K562 (cell line): ENCODE measurements around the gene IRF2BP2. TPM values are rescaled to one million over a fixed set of nuclear protein-coding genes. Genes with fewer than 3 reads are reported as not detected.

ENCODE experiments used
- CBFB ChIP-seq: sonication (generic); formaldehyde crosslinking; IDR thresholded peaks from 2 replicates; pipeline ENCODE4 v1.4.0; 2020; ENCODE audit warnings: mild to moderate bottlenecking, missing genetic modification reagents
- GATAD2B ChIP-seq: fragments of 450-650 bp; IDR thresholded peaks from 2 replicates; pipeline ENCODE4 v1.6.1; 2017; ENCODE audit warnings: mild to moderate bottlenecking, borderline replicate concordance
- HNRNPLL ChIP-seq: fragments of 200-400 bp; formaldehyde crosslinking; IDR thresholded peaks from 2 replicates; pipeline ENCODE4 v1.6.1; 2017; ENCODE audit warnings: low read length, low read depth, mild to moderate bottlenecking; ENCODE audit not compliant: poor library complexity, severe bottlenecking
- KDM5B ChIP-seq: fragments of 200-600 bp; sonication (generic); IDR thresholded peaks from 2 replicates; pipeline ENCODE4 v1.6.1; 2012; ENCODE audit warnings: low read depth, mild to moderate bottlenecking, moderate library complexity, low read length, control low read depth, inconsistent platforms; ENCODE audit not compliant: insufficient replicate concordance
- MTF1 ChIP-seq: fragments of 250-450 bp; sonication (Bioruptor Pico); IDR thresholded peaks from 2 replicates; pipeline ENCODE4 v1.9.0; 2021; ENCODE audit warnings: moderate library complexity, mild to moderate bottlenecking, inconsistent platforms, borderline replicate concordance
- NR1H2 ChIP-seq: sonication (generic); formaldehyde crosslinking; IDR thresholded peaks from 2 replicates; pipeline ENCODE4 v1.4.0; 2020; ENCODE audit warnings: mild to moderate bottlenecking, missing genetic modification reagents
- TARDBP ChIP-seq: fragments of 450-650 bp; IDR thresholded peaks from 2 replicates; pipeline ENCODE4 v1.6.1; 2016
- TOE1 ChIP-seq, 2 experiments: fragments of 450-650 bp in 1 of 2; sonication (generic) in 1 of 2; formaldehyde crosslinking in 1 of 2; IDR thresholded peaks; 2 replicates each; pipeline versions ENCODE4 v1.7.1 to v1.8.0; 2016 to 2022; ENCODE audit warnings: borderline replicate concordance in 2 of 2, mild to moderate bottlenecking in 2 of 2, antibody characterized with exemption in 1 of 2, inconsistent platforms in 1 of 2, low read depth in 1 of 2, missing genetic modification reagents in 1 of 2, moderate library complexity in 1 of 2
- ZNF24 ChIP-seq: fragments of 450-650 bp; IDR thresholded peaks from 2 replicates; pipeline ENCODE4 v1.6.1; 2016
- polyA plus RNA-seq, 8 experiments: library from polyadenylated mRNA; depleted of rRNA in 4 of 8; stranded (reverse) in 5 of 8; unstranded in 3 of 8; fragments of >200 nt; fragmentation: Nextera tagmentation in 2 of 8; fragmentation: Illumina TruSeq in 1 of 8; extraction: Ambion mirVana in 2 of 8; extraction: Trizol in 1 of 8; gene quantifications; 2 replicates each; pipeline versions ENCODE4 v1.2.1 to v1.2.3, GENCODE V29; 2011 to 2014; ENCODE audit warnings: inconsistent platforms in 1 of 8, missing spikeins in 1 of 8
- total RNA-seq, 7 experiments: library from RNA; depleted of rRNA in 6 of 7; stranded (reverse); fragments of >200 nt in 6 of 7; fragmentation: Illumina TruSeq in 2 of 7; extraction: Trizol in 2 of 7; gene quantifications; 2 replicates each; pipeline versions ENCODE4 v1.2.1 to v1.2.3, GENCODE V29; 2011 to 2021; ENCODE audit warnings: low replicate concordance in 1 of 7
- TF ChIP-seq, protein P1 (sequence below): fragments of 450-650 bp; IDR thresholded peaks from 2 replicates; pipeline ENCODE4 v1.6.1; 2017; ENCODE audit warnings: antibody characterized with exemption, mild to moderate bottlenecking
- TF ChIP-seq, protein P2 (sequence below): sonication (generic); formaldehyde crosslinking; IDR thresholded peaks from 2 replicates; pipeline ENCODE4 v1.9.0; 2022; ENCODE audit warnings: mild to moderate bottlenecking, missing genetic modification reagents
- TF ChIP-seq, protein P3 (sequence below): fragments of 200-800 bp; sonication (Bioruptor generic); IDR thresholded peaks from 2 replicates; pipeline ENCODE4 v1.6.1; 2017; ENCODE audit warnings: missing genetic modification characterization, missing compliant biosample characterization
- TF ChIP-seq, protein P4 (sequence below): fragments of 250-450 bp; sonication (Bioruptor Pico); IDR thresholded peaks from 2 replicates; pipeline ENCODE4 v1.4.0; 2020
- TF ChIP-seq, protein P5 (sequence below): fragments of 250-450 bp; sonication (Bioruptor Pico); IDR thresholded peaks from 2 replicates; pipeline ENCODE4 v1.8.0; 2022; ENCODE audit warnings: inconsistent platforms
- TF ChIP-seq, protein P6 (sequence below): fragments of 250-450 bp; sonication (Bioruptor Pico); IDR thresholded peaks from 2 replicates; pipeline ENCODE4 v1.4.0; 2020; ENCODE audit warnings: mild to moderate bottlenecking

IRF2BP2 gene
- total and polyA plus RNA-seq, 9 of the 15 experiments (the other 6 are each of a cell fraction or from before 2014, with no cell fraction given), result 7.7 to 68.6 (median 22.1) TPM

DNA sequence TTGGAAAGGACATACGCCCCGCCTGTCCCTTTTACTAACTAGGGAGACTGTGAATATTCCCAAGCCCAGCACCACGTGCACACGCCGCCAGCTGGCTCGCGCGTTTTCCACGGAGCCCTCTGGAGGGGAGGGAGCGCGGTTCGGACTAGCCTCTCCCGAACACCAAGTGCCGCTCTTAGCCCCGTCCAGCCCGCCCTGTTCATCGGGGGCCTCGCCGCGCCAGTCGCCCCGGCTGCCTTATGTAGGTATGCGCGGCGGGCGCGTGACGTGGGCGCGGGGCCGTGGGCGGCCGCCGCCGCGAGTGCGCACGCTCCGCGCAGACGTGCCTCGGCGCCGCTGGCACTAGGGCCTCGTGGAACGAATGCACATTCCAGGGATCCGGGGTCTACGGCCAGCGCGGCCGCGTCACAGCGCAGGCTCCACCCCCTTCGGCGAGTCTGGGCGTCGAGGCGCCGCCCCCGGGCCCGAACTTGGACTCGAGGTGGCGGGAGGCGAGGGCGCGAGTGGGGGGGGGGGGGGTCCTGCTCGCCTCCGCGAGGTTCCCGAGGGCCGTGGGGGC is 767 bp upstream of the IRF2BP2 start (continued):
- TF ChIP-seq, protein P1, sequence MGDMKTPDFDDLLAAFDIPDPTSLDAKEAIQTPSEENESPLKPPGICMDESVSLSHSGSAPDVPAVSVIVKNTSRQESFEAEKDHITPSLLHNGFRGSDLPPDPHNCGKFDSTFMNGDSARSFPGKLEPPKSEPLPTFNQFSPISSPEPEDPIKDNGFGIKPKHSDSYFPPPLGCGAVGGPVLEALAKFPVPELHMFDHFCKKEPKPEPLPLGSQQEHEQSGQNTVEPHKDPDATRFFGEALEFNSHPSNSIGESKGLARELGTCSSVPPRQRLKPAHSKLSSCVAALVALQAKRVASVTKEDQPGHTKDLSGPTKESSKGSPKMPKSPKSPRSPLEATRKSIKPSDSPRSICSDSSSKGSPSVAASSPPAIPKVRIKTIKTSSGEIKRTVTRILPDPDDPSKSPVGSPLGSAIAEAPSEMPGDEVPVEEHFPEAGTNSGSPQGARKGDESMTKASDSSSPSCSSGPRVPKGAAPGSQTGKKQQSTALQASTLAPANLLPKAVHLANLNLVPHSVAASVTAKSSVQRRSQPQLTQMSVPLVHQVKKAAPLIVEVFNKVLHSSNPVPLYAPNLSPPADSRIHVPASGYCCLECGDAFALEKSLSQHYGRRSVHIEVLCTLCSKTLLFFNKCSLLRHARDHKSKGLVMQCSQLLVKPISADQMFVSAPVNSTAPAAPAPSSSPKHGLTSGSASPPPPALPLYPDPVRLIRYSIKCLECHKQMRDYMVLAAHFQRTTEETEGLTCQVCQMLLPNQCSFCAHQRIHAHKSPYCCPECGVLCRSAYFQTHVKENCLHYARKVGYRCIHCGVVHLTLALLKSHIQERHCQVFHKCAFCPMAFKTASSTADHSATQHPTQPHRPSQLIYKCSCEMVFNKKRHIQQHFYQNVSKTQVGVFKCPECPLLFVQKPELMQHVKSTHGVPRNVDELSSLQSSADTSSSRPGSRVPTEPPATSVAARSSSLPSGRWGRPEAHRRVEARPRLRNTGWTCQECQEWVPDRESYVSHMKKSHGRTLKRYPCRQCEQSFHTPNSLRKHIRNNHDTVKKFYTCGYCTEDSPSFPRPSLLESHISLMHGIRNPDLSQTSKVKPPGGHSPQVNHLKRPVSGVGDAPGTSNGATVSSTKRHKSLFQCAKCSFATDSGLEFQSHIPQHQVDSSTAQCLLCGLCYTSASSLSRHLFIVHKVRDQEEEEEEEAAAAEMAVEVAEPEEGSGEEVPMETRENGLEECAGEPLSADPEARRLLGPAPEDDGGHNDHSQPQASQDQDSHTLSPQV, result peak; percentile 79
- TF ChIP-seq, protein P2, sequence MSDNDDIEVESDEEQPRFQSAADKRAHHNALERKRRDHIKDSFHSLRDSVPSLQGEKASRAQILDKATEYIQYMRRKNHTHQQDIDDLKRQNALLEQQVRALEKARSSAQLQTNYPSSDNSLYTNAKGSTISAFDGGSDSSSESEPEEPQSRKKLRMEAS (CRISPR knock-in tag), result 0 out of 2 replicates have a peak, but pooled peaks have one; percentile 14
- 0 out of 2 replicates have a peak, but pooled peaks have one; percentile 53 for TF ChIP-seq ZNF24
- TF ChIP-seq, protein P3, sequence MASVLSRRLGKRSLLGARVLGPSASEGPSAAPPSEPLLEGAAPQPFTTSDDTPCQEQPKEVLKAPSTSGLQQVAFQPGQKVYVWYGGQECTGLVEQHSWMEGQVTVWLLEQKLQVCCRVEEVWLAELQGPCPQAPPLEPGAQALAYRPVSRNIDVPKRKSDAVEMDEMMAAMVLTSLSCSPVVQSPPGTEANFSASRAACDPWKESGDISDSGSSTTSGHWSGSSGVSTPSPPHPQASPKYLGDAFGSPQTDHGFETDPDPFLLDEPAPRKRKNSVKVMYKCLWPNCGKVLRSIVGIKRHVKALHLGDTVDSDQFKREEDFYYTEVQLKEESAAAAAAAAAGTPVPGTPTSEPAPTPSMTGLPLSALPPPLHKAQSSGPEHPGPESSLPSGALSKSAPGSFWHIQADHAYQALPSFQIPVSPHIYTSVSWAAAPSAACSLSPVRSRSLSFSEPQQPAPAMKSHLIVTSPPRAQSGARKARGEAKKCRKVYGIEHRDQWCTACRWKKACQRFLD (CRISPR knock-in tag), result peak; percentile 53; the same call in 1 of the 2 replicates
- TF ChIP-seq, protein P4, sequence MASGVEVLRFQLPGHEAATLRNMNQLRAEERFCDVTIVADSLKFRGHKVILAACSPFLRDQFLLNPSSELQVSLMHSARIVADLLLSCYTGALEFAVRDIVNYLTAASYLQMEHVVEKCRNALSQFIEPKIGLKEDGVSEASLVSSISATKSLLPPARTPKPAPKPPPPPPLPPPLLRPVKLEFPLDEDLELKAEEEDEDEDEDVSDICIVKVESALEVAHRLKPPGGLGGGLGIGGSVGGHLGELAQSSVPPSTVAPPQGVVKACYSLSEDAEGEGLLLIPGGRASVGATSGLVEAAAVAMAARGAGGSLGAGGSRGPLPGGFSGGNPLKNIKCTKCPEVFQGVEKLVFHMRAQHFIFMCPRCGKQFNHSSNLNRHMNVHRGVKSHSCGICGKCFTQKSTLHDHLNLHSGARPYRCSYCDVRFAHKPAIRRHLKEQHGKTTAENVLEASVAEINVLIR (CRISPR knock-in tag), result peak; percentile 54; the same call in 1 of the 2 replicates
- no peak for TF ChIP-seq HNRNPLL
- TF ChIP-seq GATAD2B, result peak; percentile 86; the same call in 1 of the 2 replicates
- TF ChIP-seq, protein P5, sequence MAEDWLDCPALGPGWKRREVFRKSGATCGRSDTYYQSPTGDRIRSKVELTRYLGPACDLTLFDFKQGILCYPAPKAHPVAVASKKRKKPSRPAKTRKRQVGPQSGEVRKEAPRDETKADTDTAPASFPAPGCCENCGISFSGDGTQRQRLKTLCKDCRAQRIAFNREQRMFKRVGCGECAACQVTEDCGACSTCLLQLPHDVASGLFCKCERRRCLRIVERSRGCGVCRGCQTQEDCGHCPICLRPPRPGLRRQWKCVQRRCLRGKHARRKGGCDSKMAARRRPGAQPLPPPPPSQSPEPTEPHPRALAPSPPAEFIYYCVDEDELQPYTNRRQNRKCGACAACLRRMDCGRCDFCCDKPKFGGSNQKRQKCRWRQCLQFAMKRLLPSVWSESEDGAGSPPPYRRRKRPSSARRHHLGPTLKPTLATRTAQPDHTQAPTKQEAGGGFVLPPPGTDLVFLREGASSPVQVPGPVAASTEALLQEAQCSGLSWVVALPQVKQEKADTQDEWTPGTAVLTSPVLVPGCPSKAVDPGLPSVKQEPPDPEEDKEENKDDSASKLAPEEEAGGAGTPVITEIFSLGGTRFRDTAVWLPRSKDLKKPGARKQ (CRISPR knock-in tag), result peak; percentile 87
- TF ChIP-seq, protein P6, sequence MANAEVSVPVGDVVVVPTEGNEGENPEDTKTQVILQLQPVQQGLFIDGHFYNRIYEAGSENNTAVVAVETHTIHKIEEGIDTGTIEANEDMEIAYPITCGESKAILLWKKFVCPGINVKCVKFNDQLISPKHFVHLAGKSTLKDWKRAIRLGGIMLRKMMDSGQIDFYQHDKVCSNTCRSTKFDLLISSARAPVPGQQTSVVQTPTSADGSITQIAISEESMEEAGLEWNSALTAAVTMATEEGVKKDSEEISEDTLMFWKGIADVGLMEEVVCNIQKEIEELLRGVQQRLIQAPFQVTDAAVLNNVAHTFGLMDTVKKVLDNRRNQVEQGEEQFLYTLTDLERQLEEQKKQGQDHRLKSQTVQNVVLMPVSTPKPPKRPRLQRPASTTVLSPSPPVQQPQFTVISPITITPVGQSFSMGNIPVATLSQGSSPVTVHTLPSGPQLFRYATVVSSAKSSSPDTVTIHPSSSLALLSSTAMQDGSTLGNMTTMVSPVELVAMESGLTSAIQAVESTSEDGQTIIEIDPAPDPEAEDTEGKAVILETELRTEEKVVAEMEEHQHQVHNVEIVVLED, result peak; percentile 88
- TF ChIP-seq MTF1 (CRISPR knock-in tag), result peak; percentile 7; the same call in 1 of the 2 replicates
- 0 out of 2 replicates have a peak, but pooled peaks have one; percentile 6 for TF ChIP-seq TOE1 (IDR thresholded peaks at IDR 0.05; ENCODE audit: borderline replicate concordance)
- peak; percentile 5; the same call in 1 of the 2 replicates for TF ChIP-seq TOE1 (CRISPR knock-in tag; IDR thresholded peaks at IDR 0.05; ENCODE audit: borderline replicate concordance, low read depth)
- peak; percentile 59 for TF ChIP-seq KDM5B
- no peak for TF ChIP-seq NR1H2 (CRISPR knock-in tag)
- TF ChIP-seq TARDBP, result peak; percentile 60; the same call in 1 of the 2 replicates
- TF ChIP-seq CBFB (CRISPR knock-in tag), result 0 out of 2 replicates have a peak, but pooled peaks have one; percentile 35
